ENCODE data around the gene ABCC6.
"Not testable (repeated sequence)": the region's sequence is repeated elsewhere in the genome, so short reads cannot be mapped to it uniquely, and the experiment has no call there.

Gene ABCC6

DNA sequence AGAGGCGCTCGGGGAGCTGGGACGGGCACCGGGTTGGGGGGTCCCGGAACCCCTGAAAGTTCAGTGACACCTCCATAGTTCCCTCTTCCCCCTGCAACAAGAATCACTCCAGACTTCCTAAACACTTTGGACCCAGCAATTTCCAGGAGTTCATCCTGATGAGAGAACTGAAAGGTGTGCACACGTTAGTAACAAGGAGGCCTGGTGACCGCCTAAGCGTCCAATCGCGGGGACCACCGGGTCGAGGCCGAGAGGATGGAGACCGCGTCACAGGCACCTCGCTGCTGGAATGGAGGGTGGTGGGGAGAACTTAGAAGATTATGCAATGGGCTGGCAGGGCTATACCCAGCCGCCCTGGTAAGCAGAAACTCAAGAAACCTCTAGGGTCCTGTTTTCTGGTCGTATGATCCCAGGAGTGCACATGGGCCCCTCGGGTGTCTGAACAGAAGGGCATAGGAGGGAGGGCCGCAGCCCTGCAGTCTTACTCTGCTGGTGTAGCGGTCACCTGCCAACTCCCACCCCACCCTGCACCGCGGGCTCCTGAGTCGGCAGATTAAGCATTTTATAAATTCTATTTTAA lies 458 bp upstream of the ABCC6 start:
- not testable (repeated sequence) for DNase-seq
- peak; percentile 26 for ATAC-seq

DNA sequence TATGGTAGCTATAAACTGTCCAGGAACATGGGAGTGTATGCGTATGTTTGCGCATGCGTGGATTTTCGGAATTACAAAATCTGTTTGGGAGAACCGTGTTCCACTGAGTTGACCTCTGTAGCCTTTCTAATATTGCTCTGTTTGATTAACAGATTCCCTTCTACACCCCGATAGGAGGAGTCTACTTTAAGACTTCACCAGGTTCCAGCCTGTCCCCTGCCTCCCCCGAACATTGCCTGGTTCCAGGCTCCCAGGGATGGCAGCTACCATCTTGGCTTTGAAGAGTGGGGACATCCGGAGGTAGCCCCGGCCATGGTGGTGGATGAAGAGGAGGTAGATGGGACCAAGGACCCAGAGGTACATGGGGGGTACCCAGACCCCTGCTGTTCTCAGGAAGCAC lies 1.9 kb downstream of the ABCC6 start:
- not testable (repeated sequence) for DNase-seq, ATAC-seq

DNA sequence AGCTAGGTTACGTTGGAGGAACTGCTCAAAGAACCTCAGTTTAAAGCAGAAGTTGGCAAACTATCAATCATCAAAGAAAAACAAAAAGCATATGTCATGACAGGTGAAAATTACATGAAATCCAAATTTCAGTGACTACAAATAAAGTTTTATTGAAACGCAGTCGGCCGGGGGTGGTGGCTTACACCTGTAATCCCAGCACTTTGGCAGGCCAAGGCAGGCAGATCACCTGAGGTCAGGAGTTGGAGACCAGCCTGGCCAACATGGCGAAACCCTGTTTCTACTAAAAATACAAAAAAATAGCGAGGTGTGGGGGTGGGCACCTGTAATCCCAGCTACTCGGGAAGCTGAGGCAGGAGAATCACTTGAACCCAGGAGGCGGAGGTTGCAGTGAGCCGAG lies 2.8 kb downstream of the ABCC6 start:
- DNase-seq, ATAC-seq: not testable (repeated sequence)

DNA sequence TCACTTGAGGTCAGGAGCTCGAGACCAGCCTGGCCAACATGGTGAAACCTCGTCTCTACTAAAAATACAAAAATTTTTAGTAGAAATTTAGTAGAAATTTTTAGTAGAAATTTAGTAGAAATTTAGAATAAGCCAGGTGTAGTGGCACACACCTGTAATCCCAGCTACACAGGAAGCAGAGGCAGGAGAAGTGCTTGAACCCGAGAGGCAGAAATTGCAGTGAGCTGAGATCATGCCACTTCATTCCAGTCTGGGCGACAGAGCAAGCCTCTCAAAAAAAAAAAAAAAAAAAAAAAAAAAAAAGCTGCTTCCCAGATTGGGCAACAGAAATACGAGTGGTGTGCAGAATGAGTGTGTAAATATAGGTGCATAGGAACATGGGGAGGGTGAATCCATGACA lies 4.5 kb downstream of the ABCC6 start:
- DNase-seq, ATAC-seq: not testable (repeated sequence)

DNA sequence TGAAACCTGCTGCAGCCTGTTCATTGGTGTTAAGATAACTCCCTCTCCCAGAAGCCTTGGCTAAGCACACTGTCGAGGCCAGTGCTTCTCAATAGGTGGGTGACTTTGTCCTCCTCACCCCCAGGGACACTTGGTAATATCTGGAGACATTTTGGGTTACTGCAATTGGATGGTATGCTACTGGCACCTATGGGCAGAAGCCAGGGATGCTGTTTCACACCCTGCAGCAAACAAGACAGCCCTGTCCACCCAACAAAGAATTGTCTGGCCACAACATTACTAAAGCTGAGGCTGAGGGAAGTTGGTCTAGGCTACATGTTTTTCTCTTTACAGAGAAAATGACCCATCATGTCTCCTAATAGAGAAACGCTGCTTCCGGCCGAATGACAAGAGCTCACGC lies 4.9 kb downstream of the ABCC6 start:
- DNase-seq, ATAC-seq: not testable (repeated sequence)

DNA sequence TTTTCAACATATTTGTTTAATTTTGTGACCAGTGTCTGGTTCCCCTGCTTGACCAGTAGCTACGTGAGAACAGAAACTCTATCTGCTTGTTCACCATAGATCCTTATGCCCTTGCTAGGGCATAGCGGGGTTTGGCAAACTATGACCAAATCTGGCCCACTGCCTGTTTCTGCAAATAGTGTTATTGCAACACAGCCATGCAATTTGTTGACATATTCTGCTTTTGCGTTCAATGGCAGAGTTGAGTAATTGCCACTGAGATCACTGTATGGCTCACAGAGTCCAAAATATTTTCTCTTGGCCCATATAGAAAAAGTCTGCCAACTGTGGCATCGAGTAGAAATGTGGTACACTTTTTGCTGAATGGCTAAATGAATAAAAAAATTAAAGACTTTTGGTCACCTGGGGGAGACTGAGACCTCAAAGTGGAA lies 9.4 kb downstream of the ABCC6 start:
- not testable (repeated sequence) for ATAC-seq, DNase-seq

DNA sequence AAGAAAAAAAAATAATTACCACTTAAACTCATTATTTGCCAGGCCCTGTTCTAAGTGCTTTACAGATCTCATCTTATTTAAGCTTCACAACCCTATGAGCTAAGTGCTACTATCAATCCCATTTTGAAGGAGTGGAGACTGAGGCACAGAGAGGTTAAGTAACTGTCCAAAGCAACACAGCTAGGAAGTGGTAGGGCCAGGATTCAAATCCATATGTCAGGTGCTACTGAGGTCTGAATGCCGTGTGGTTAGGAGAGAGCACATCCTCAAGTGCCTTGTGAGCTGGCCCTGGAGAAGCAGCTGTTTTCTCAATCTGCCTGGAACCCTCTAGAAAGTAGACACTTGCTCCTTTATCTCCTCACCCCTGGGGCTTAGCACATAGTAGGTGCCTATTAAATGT lies 11.9 kb downstream of the ABCC6 start:
- DNase-seq, ATAC-seq: not testable (repeated sequence)

DNA sequence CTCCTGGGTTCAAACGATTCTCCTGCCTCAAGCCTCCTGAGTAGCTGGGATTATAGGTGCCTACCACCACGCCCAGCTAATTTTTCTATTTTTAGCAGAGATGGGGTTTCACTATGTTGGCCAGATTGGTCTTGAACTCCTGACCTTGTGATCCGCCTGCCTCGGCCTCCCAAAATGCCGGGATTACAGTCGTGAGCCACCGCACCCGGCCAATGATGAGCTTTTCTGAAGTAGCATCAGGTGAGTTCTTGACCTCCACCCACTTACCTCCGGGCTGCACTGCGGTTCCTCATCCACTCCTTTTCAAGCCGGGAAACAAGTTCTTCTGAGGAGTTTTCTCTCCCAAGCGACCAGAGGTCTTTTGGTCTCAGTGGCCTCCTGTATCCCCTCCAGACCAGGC lies 14.8 kb downstream of the ABCC6 start:
- ATAC-seq, DNase-seq: not testable (repeated sequence)

DNA sequence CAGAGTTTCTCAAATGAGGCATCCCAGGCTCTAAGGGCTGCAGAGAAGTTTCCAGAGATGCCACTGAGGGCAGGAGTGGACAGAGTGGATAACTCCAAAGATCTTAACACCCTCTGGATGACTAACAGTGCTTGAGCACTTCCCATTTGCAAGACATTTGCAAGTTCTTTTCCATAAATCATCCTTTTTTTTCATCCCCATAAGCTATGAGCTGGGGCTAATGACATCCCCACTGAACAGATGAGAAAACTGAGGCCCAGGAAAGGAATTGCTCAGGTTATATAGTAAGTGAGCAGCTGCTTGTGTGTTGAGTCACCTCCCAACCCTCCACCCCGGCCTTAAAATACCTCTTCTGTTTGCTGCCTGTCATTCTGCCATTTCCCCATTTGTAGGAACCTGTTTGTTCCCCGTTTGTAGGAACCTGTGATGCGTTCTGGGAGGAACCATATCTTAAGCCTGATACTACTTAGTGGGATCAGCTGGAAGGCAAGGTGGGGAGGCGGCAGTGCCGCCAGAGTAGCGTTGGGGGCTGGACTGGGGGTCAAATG lies 15.4 kb downstream of the ABCC6 start:
- not testable (repeated sequence) for DNase-seq, ATAC-seq

DNA sequence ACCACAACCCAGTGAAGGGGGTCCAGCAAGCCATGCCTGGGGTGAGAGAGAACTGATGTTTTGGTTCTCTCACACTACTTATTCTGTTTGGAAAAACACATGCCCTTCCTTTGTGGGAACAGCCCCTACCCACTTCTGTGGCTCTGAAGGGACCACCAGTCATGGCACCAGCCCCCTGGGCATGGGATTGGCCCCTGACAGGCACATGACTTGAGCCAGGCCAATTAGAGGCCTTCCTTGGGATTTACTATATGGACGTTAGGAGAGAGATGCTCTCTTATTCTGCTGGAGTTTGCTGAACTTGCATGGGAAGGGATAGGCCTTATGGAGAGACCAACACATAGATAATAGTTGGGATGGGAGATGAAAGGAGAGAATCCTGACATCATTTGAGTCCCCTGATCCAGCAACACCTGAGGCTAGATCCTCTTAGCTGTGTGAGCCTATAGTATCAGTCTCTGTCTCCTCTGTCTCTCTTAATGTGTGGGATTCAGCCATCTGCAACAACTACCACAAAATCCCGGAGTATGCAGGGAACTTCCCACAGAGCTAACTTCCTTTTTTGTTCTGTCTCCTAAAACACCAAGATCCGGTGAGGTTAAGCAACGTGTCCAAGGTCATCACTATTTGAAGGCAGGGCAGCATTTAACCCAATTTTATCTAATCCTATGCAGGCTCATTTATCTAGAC lies 16.1 kb downstream of the ABCC6 start:
- DNase-seq, ATAC-seq: not testable (repeated sequence)

DNA sequence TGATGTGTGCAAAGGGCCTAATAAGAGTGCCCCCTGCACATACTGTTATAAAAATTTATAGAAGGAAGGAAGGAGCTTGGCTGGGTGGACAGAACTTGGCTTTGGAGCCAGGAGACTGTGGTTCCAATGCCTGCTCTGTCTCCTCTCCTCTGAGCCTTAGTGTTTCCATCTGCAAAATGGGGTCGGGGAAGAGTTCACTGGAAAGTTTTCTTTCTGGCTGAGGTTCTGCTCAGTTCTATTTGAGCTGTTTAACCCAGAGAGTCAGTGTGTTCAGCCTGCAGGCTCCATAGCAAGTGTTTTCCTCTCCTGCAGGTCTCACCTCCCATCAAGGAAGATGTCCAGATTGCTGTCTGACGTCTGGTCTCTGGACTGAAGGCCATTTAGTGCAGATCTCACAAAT lies 17.4 kb downstream of the ABCC6 start:
- not testable (repeated sequence) for DNase-seq, ATAC-seq

DNA sequence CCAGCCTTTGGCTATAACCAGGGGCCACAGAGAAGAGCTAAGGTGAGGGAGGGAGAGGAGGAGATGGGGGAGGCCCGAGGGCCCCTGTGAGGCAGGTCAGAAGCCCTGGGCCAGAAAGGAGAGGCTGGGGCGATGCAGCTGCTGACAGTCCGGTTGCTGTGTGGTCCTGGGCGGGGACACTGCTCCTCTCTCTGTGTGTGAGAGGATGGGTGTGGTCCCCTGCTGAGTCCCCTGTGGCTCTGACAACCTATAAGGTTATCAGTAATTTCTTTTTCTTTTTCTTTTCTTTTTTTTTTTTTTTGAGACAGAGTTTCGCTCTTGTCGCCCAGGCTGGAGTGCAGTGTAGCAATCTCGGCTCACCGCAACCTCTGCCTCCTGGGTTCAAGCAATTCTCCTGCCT lies 18.7 kb downstream of the ABCC6 start:
- ATAC-seq, DNase-seq: not testable (repeated sequence)

DNA sequence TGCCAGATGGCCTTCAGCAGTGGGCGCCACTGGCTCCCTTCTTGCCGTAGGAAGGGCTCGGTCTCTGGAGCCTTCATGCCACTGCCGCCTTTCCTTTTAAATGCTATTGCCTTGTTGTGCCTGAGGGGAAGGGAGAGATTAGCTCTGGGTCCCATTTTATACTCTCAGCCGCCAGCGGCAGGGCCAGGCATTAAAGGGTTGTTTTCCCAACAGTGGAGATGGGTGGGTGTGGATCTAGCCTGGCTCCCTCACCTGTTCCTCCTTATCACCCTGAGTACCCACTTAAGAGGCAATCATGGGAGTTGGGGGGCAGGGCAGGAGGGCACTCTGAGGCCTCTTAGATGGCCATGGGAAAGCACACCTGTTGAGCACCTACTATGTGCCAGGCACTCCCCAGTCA lies 19.8 kb downstream of the ABCC6 start:
- not testable (repeated sequence) for DNase-seq, ATAC-seq

DNA sequence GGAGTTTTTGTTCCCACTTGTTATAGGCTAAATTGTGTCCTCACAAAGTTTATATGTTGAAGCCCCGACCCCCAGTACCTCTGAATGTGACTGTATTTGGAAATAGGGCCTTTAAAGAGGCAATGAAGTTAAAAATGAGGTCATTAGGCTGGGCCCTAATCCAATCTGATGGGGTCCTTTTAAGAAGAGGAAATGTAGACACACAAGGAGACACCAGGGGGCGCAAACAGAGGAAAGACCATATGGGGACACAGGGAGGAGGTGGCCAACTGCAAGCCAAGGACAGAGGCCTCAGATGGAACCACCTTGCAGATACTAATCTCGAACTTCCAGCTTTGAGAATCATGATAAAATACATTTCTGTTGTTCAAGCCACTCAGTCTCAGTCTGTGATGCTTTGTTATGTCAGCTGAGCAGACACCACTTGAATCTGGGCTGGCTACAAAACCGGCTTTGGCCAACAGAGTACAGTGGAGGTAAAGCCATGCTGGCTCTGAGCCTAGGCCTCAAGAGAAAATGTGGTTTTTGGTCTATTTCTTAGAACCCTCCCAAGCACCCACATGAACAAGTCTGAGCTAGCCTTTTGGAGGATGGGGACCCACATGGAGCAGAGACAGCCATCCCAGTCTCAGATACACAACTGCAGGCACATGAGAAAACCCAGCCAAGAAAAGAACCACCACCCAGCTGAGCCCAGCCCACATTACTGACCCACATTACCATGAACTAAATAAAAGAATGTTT lies 20.7 kb downstream of the ABCC6 start:
- DNase-seq (peak; percentile 57), ATAC-seq (peak; percentile 65)

DNA sequence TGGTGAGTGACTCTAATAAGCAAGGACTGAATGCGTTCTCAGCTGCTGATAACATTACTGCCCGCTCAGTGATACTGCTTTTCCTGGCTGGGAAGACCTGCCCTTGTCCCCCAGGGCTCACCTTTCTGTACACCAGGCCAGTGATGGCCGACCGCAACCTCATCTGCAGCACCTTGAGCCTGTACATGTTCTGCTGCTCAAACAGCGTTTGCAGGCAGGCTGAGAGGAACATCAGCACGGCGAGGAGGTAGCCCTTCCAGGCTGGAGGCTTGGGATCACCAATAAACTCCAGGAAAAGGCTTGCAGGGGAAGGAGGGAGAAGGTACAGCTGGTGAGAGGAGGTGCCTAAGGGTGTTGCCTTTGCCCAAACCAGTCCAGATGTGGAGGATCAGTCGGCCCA lies 21.4 kb downstream of the ABCC6 start:
- ATAC-seq, DNase-seq: not testable (repeated sequence)

DNA sequence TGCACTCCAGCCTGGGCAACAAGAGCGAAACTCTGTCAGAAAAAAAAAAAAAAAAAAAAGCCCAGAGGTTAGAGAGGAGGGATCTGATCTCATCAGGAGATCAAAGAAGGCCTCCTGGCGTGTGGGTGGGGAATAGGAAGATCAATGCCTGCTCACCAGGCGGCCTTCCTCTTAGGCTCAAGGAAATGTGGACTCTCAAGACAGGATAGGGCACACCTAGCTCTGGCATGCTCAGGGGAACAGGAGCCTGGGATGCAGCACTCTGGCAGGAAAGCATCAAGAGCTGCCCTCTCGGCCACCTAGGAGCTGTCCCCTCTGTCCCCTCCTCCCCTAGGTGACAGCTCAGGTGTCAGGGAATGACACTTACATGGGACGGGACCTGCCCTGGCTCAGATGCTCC lies 22.9 kb downstream of the ABCC6 start:
- not testable (repeated sequence) for ATAC-seq, DNase-seq

DNA sequence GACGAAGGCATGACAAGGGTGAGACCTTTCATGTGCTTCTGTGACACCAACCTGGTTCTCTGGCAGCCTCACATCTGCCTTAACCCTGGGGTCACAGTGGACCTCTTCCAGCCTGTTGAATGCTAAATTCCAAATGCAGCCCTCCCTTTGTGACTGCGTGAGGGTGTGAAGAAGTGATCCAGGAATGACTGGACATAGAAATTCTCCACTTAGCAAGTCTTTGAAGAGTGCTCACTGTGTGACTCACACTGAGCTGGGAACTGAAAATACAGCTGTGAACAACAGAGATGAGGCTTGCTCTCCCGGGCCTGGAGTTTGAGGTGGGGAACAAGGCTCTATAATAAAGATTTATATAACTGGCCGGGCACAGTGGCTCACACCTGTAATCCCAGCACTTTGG lies 23.9 kb downstream of the ABCC6 start:
- DNase-seq, result not testable (repeated sequence)
- ATAC-seq, result peak; percentile 69

DNA sequence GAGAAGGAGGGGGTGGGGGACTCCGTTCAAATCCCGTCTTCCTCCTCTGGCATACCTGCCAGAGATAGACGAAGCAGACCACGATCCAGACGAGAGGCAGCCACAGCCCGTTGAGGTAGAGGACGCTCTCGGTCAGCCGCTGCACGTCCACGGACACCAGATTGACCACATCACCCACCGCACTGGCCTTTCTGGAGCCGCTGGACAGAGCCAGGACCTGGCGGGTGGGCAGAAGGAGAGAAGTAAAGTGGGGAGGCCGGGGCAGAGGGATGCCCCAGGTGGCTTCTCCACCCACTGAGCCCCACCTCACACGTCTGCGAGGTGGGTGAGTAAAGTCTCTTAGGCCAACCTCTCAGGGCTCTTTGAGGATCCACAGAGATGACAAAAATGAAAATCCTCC lies 25.3 kb downstream of the ABCC6 start:
- no peak for DNase-seq
- ATAC-seq, result no peak

DNA sequence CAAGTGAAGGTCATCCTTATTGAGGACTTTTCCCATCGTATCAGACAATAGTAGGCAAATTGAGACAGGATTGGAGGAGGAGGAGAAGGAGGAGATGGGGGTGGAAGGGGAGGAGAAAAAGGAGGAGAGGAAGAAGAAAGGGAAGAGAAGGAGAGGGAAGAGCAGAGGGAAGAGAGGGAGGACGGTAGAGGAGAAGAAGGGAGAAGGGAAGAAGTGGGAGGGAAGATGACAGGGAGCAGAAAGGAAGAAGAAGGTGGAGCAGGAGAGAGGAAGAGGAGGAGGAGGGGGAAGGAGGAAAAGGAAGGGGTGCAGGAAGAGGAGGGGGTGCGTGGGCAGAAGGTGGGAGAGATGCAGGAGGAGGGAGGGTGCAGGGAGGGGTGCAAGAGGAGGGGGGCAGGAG lies 26.0 kb downstream of the ABCC6 start:
- no peak for ATAC-seq
- DNase-seq, result no peak

DNA sequence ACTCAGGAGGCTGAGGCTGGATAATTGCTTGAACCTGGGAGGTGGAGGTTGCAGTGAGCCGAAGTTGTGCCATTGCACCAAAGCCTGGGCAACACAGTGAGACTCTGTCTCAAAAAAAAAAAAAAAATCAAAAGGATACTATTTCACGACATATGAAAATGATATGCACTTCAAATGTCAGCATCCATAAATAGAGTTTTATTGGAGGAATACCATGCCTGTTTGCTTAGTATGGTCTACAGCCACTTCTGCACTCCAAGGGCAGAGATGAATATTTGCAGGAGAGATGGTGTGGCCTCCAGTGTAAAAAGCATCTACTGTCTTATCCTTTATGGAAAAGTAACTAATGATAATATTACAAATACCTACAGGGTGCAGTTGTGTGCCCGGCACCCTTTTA lies 27.2 kb downstream of the ABCC6 start:
- ATAC-seq (no peak), DNase-seq (no peak)

DNA sequence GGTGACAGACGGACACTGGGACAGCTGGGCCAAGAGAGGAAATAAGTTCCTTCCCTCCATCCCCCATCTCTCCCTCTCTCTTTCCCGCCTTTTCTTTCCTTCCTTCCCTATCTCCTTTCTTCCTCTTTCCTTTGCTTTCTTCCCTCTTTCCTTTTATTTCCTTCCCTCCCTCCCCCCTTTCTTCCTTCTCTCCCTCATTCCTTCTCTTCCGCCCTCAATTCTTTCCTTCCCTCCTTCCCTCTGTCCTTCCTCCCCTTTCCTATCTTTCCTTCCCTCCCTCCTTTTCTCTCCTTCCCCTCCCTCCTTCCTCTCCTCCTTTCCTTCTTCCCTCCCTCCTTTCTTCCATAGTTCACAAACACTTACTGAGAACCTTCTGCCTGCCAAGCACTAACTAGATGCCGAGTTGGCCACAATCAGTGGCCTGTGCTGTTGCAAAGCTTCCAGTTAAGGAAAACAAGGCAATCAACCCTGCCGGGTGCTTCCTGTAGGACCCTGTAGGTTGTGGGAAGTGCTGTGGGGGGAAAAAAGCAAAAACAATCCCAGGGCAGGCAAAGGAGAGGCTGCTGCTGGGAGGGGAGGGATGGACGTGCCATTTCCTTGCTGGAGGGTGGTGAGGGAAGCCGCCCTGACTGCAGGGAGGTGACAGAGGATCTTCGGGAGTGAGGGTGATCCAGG lies 31.7 kb downstream of the ABCC6 start:
- ATAC-seq (peak; percentile 29), DNase-seq (no peak)

DNA sequence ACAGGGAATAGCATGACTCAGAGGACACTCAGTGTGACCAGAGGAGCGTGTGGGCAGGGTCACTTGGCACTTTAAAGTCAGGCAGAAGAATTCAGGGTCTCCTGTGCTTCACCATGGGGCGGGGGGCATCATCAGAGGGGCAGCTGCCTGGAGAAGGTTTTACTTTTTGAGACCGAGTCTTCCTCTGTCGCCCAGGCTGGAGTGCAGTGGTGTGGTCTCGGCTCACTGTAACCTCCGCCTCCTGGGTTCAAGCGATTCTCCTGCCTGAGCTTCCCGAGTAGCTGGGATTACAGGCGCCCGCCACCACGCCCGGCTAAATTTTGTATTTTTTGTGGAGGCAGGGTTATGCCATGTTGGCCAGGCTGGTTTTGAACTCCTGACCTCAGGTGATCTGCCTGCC lies 32.3 kb downstream of the ABCC6 start:
- not testable (repeated sequence) for DNase-seq, ATAC-seq

All from stimulated activated naive CD8-positive, alpha-beta T cell treated with anti-CD3 and anti-CD28 coated beads, Interleukin-15, Interleukin-2, amounts not matched to agents 100 U/mL and 50 U/mL, for 24 hours (primary cell).